ENCODE measurements around the gene EPB41. TPM values are rescaled to one million over a fixed set of nuclear protein-coding genes. Genes with fewer than 3 reads are reported as not detected.

Gene EPB41
- total RNA-seq, 4 donors from 2014 or later, result 71.6 to 117 (median 92.6) TPM

GRCh38 chr1:28895896-28896608, 18.3 kb upstream of the EPB41 start:
- DNase-seq, result no peak
- TF ChIP-seq CTCF (IDR thresholded peaks at IDR 0.05) (no peak), POLR2AphosphoS5 (IDR thresholded peaks at IDR 0.05) (no peak), EP300 (IDR thresholded peaks at IDR 0.05; ENCODE audit: low read depth) (no peak), POLR2A (IDR thresholded peaks at IDR 0.05) (no peak)
- Histone ChIP-seq H3K4me1 (peaks cover 0 to 13% (median 7%) of the 10 kb centered on the region in 4 donors), H3K36me3 (no peaks in the 10 kb centered on the region), H3K27me3 (no peaks in the 10 kb centered on the region), H3K9me3 (no peaks in the 10 kb centered on the region), H3K27ac (no peak overlapping the region), H3K4me3 (no peak overlapping the region)
- in situ Hi-C loops (cut with MboI; ENCODE audit: low pct_ligation_motif_present in 1 of 4, low pct_unique_long_range_greater_than_20kb in 1 of 4, low sequenced_read_pairs in 3 of 4) (loop anchor here in 2 of 4 donors (10.0 to 25.0 kb wide), 2 partner anchors 319 to 384 kb away; partner anchors contain the start of gene RCC1 (in 1 of the 2)), intact Hi-C loops (cut with DNase I; ENCODE audit: low total_unique reads) (no loop called here)
- 88 to 100% methylated on average over 2 to 4 of the region's 4 CpGs for WGBS, 2 donors (ENCODE audit: low coverage in 1 of 2)

GRCh38 chr1:28896609-28896986, 17.8 kb upstream of the EPB41 start:
- Histone ChIP-seq H3K4me3 (no peak overlapping the region), H3K9me3 (no peaks in the 10 kb centered on the region), H3K36me3 (no peaks in the 10 kb centered on the region), H3K27me3 (no peaks in the 10 kb centered on the region), H3K4me1 (peaks cover 0 to 13% (median 7%) of the 10 kb centered on the region in 4 donors), H3K27ac (no peak overlapping the region)
- no peak for DNase-seq
- no peak for TF ChIP-seq POLR2AphosphoS5 (IDR thresholded peaks at IDR 0.05)
- no peak for TF ChIP-seq EP300 (IDR thresholded peaks at IDR 0.05; ENCODE audit: low read depth)
- no peak for TF ChIP-seq POLR2A (IDR thresholded peaks at IDR 0.05)
- TF ChIP-seq CTCF (IDR thresholded peaks at IDR 0.05), result no peak
- intact Hi-C loops (cut with DNase I; ENCODE audit: low total_unique reads), result no loop called here
- in situ Hi-C loops (cut with MboI; ENCODE audit: low pct_ligation_motif_present in 1 of 4, low pct_unique_long_range_greater_than_20kb in 1 of 4, low sequenced_read_pairs in 3 of 4), result loop anchor here in 2 of 4 donors (10.0 to 25.0 kb wide), 2 partner anchors 318 to 384 kb away; partner anchors contain the start of gene RCC1 (in 1 of the 2)
- WGBS, 2 donors (ENCODE audit: low coverage in 1 of 2), result 57 to 62% methylated on average over 3 of the region's 3 CpGs

GRCh38 chr1:28897789-28898188, 16.6 kb upstream of the EPB41 start:
- no peaks in the 10 kb centered on the region for H3K9me3 ChIP-seq

More at GRCh38 chr1:28897789-28898188, 16.6 kb upstream of the EPB41 start:
- in situ Hi-C loops (cut with MboI; ENCODE audit: low pct_ligation_motif_present in 1 of 4, low pct_unique_long_range_greater_than_20kb in 1 of 4, low sequenced_read_pairs in 3 of 4), result loop anchor here in 2 of 4 donors (10.0 to 25.0 kb wide), 2 partner anchors 317 to 385 kb away; partner anchors contain the start of gene RCC1 (in 1 of the 2)
- DNase-seq, result no peak
- intact Hi-C loops (cut with DNase I; ENCODE audit: low total_unique reads), result no loop called here
- Histone ChIP-seq H3K4me1 (peaks cover 0 to 13% (median 7%) of the 10 kb centered on the region in 4 donors), H3K27ac (no peak overlapping the region), H3K4me3 (no peak overlapping the region), H3K27me3 (no peaks in the 10 kb centered on the region), H3K36me3 (no peaks in the 10 kb centered on the region)
- TF ChIP-seq CTCF (IDR thresholded peaks at IDR 0.05) (no peak), POLR2AphosphoS5 (IDR thresholded peaks at IDR 0.05) (no peak), POLR2A (IDR thresholded peaks at IDR 0.05) (no peak), EP300 (IDR thresholded peaks at IDR 0.05; ENCODE audit: low read depth) (no peak)
- WGBS, 2 donors (ENCODE audit: low coverage in 1 of 2), result 74 to 79% methylated on average over 3 to 4 of the region's 4 CpGs
